GM21576 (cell line): ENCODE results near the gene SCN7A.
"Not testable (repeated sequence)": the region's sequence is repeated elsewhere in the genome, so short reads cannot be mapped to it uniquely, and the experiment has no call there.

ENCODE experiments used
- ATAC-seq: cut with Tn5 transposase; IDR thresholded peaks from one replicate; pipeline ENCODE4 v1.9.1; 2021; ENCODE audit warnings: mild to moderate bottlenecking, moderate library complexity; ENCODE audit not compliant: unreplicated experiment

Gene SCN7A

DNA sequence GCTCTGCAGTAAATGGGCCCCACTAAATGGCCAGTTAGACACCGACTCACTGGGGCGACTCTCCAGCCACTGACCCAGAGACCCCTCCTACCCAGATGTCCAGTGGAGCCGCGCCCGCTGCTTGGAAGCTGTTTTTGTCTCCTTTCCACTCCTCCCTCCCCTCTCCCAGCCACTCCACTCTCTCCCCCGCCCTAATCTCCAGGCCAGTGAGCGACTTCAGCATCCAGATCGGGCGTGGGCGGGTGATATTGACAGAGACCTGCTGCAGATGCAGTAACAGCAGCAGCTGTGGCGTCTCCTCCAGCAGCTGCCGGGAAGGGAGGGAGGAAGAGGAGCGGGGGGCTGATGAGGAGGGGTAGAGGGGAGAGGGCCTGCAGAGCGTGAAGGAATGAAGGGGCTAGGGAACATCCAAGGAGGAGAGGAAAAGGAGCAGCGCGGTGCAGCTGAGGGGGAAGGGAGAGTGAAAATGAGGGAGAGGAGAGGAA, at the start of gene SCN7A:
TSS of gene SCN7A (minus strand) at position 110 of the 485 bp plus-strand sequence. CDS start 16,553 bp downstream, outside the sequence.
- no peak for ATAC-seq

DNA sequence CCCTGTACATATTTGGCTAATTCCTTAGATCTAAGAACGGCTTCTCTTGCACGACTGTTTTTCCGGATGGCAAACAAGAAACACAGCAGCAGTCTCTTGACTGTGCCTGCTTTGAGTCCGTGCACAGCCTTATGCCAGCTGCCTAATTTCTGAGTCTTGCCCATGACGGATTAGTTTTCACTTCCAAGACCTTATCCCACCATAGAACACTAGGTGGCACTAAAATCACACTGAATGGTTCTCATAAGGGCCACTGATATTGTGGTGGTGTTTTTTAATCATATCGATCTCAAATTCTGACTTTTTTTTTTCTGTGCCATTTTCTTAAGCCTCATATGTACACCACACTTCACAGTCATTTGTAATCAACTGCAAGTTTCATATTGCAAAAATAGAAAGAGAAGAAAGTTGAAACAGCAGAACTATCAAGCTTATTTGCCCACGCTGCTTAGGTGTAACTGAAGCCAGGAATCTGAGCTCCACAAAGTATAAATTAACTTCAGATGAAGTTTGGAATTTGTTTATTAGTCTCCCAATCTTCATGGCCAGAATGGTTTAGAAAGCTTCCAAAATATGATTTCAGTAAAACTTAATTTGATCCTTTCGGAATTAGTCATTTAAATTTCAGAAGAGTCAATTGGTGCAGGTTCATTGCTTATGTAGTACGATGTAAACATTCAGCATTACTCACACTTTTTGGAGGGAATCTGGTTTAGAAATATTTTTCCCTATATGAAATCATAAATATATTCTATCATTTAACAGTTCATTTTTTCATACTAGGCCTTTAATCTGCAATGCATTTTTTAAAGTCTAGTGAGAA, 45.5 kb upstream of the SCN7A start:
- ATAC-seq, result peak; percentile 98

DNA sequence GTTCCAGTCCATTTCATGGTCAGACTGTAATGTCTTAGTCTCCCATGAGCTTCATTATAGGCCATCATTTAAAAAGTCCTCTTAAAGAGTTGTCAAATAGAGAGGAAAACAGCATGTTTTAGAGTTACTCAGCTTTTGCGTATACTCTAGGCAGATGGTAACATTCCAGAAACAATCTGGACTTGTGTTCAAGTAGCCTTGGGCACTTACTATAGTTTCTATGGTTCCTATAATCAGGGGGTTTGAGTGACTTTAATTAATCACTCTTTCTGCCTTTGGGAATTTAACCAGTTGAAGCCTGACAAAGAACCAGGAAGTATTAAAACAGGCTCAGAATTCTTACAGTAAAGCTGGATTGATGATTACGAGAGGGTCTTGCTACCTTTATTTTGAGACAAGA, 42.1 kb upstream of the SCN7A start:
- ATAC-seq, result no peak

DNA sequence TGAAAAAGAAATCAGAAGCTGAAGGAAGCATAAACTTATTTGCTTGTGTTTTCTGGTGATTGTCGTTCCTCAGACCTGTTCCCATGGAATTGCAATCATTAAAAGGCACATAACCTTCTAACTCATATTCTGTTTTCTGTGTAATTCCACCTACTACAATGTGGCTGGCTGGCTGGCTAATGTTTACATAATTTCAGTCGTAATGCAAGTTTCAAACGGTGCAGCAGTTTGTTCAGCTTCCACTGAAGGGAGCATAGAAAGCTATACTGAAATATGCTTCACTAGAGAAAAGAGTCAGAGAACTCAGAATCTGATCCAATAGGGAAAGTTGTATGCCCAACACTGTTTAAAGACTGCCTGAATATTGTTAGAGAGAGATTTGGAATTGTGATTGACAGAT, 27.1 kb upstream of the SCN7A start:
- ATAC-seq, result no peak

DNA sequence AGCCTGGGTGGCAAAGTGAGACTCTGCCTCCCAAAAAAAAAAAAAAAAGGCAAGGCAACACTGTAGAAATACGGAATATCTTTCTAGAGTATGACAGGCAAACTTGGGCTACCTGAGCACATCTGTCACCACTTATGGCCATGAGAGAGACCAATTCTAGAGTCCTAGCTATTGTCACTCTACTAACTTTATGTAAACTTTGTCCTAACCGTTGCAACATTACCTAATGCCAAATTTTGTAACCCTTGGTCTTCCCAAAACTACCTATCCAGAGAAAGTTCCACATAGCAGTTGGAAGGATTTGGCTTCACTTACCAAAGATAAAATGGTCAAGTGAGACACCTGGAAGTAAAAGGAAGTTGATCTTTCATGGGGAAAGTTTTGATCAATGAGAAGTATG, 26.6 kb upstream of the SCN7A start:
- no peak for ATAC-seq

DNA sequence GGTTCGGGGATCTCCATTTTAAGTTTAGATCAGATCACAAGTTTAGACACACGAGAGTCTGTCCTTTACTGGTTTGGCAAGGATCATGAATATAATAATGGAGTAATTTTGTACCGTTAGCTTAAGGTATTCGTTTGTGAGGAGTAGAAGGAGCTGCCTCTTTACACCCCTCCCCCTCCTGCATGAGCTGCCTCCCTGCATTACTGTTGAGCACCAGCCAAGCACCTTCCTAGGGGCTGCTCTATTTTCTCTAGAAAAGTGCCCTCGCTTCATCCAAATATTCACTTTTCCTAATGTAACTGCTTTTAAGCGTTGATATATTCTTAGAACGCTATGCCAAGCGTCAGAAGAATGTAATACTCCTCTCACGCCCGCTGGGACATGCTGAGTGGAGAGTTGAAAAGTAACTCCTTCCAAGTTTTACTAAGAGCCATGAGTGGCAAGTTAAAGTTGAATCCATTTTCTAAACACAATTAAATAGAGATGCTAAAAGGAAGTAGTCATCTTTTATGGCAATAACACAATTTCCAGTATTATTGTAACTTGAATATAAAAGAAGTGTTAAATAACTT, 25.4 kb upstream of the SCN7A start:
- no peak for ATAC-seq

DNA sequence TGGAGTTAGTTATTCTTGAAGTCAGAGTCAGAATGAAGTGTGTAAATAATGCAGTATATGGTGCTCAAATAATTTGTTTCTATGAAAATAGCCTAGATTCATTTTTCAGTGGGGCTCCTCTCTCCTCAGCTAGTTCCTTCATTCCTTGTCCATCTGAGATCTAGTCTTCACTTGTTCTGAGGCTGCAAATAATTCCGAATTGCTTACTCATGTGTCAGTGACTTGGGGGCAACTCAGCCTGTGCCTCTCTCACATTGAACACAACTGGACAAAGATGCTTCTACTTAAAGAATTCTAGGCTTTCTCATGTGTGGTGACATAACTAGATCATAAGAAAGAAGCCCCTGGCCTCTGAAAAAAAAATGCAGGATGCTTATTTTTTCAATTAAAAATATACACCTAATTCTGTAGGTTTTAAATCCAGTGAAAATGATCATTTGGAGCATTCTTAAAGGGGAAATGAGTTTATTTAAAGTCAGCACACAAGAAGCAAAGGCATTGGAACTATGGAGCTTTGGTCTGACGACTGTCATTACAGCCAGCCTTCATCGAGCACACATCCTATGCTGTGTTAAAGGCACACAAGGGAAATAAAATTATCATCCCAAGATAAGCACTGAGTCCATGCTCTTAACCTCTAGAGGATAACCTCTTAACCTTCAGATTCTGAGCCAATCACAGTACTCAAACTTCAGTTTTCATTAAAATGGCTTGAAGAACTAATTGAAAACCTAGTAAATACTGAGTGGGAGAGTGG, 24.8 kb upstream of the SCN7A start:
- ATAC-seq, result no peak

DNA sequence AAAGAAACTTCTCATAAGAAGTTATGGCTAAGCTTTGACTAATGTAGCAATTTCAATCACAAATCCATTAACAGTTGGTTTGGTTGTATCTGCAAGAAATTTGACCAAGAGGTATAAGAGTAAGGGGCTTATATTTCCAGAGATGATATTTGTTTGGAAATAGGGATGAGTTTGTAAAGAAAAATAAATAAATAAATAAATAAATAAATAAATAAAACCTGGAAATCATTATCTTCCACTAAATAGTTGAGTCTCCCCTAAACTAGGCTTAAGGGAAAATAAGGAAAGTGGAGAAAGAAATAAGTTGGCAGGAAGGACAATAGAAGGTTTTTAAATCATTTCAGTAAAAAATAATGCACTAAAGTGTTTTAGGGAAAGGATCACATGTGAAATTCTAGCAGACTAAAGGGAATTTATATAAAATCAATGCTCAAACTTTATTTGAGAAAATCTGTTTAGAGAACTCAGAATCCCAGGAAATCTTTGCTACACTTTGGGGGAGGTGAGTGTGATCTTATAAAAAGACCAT, 23.5 kb upstream of the SCN7A start:
- ATAC-seq, result no peak

DNA sequence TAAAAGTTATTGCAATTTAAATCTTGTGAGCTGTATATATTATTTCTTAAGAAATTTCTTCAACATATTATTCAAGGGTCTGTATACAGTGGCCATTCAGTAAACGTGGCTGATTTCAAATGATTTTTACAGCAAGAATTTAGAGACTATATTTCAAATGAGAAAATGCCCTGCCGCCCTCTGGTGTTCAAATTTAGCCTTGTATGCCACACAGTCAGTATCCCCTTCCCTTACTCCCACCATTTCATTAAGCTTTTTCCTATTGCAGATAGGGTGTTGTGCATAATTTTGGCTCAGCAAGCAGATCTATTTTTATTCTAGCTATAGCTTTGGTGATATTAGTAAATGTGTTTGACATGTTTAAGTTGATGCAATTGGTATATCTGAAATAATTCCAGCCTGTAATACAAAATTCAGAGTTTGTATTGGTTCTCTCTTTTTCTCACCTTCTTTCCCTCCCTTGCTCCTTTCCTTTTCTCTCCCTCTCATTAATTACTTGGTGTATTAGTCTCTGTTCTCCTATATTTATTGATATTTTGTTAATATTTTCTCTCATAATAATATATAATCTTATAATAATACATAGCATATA, 22.8 kb upstream of the SCN7A start:
- peak; percentile 49 for ATAC-seq

DNA sequence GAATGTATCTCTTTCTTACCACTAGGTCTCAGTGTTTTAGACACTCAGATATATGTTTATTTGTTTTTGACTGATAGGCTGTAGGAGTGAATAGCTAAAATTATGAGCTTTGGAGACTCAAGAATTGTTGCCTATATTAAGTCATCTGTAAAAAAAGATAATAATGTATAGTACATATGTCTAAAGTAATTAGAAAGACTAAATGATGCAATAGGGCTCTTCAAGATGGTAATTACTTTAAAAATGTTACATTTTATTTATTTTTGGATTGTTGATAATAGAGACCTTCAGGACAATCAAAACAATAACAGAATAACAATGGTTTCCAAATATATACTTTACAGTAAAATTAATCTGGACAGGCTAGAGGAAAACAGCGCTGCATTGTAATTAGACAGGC, 19.9 kb upstream of the SCN7A start:
- no peak for ATAC-seq

DNA sequence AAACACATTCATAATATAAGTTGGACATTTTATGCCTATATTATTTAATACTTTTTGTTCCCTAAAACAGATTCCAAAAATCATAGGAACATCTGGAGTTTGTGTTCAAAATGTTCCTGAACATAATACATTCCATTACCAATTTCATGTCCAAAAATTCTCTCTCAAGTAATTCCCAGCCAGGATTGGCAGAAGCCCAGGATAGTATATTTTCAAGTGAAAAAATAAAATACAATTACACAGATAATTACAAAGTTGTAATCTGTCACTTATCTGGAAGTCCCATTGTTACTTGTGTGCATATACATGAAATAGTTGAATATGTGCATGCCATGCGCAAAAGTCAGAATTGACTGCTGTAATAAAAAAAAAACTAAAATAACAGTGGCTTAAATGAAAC, 5.2 kb upstream of the SCN7A start:
- ATAC-seq, result no peak

DNA sequence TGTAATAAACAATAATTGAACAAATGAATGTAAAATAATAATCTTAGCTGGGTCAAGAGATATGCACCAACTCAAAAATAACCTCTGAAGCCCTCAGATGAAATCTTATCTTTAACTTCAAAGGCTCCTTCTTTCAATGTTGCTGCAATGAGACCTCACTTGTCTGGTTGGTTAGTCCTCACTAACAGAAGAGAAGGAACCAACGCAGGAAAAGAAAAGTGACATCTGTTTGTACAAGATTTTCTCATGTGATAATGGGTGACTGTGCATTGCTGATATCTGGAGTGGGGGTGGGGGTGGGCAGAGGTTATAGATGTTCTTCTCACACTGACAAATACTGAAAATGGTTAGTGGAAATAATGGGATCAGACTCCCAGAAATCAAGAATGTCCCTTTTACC, 2.6 kb downstream of the SCN7A start:
- ATAC-seq, result no peak

DNA sequence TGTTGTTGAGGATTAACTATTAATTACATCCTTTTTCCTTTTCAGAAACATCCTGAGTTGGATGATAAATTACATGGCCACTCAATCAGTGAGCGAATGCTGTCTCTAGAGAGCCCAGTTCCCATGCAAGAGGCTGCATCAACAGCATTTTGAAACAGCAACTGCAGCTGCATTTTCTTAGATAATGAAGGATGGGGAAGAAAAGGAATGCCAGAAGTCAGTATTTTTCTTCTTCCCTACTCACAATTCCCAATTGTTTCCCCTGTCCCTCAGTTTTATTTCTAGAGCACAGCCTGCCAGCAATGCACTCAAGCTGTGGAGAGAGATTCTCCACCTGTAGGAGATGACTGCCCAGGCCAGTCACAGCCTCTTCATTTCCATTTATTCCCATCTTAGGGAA, 6.9 kb downstream of the SCN7A start:
- ATAC-seq, result no peak

DNA sequence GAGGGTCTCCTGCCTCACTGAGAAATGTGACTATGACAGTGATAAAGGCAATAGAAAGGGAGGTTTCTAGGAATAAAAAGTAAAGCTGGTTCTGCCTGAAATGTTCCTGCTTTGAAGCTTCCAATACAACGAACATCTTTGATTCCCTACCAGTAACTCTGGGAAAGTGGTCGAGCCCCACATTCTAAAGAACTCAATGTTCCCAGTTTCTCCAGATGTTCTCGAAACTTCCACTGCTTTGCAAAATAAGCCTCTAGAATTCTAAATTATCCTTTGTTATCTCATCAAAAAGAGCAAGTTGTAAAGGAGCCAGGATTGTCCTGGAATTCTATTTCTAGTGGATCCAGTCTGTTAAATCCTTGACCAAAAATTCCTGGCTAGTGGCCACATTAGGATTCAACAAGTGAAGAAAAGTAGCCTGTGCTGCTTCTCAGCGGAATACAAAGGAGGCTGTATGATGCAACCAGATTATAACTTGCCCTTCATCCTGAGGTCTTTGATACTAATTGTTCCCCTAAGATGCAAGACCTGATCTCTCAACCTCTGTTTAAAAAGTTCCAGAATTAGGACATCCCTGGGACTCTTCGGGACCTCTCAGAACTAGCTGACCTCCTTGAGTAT, 8.4 kb downstream of the SCN7A start:
- ATAC-seq, result no peak

DNA sequence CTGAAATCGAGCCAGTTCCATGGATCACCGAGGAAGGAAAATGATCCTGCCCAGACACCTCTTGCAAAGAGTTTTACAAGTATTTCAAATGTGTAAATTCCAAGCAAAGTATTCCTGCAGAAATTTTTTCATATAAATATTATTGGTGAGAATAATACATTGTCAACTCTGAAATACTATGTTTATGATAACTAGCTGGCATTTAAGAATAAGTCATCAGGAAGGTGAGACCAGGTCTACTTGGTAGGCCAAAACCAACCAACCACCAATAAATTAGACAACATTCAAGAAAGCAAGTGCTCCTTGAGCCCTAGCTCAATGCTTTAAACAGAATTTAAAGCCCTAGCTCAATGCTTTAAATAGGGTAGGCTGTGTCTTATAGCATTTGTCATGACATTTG, 21.7 kb downstream of the SCN7A start:
- no peak for ATAC-seq

DNA sequence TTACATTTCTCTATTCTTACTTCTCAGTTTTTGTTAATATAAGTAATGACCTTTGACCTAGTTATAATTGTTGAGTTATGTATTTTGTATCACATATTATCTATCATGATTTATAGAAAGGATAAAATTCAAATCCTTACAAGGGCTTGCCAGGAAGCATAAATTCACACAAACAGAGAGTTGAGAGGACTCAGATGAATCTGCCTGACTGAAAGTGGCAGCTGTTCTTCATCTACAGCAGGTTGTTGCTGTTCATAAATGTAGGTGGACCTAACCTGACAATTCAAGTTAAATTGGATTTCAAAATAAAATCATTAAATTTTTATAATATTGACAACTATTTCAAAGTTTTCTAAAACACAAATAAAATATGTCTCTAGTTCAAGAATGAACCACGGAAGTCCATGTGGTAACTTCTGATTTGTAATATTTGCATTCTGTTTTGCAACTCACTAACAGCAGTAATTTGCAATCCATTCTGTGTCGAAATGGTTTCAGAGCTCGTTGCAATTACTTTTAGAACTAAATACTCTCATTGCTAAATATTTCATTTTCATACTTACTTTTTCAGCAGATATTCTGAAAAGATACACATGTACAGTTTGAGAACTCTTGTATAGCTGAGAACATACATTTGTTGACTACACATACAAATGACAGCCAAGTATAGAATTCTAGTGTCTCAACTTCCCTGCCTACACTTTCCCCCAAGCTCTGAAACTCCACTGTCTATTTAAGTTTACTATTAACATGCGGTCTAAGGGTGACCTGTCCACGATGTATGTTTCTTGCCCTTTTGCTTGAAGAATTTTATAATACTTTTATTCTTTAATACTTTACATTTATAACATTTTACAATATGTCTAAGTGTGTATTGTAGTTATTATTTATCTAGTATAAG, 25.7 kb downstream of the SCN7A start:
- no peak for ATAC-seq

DNA sequence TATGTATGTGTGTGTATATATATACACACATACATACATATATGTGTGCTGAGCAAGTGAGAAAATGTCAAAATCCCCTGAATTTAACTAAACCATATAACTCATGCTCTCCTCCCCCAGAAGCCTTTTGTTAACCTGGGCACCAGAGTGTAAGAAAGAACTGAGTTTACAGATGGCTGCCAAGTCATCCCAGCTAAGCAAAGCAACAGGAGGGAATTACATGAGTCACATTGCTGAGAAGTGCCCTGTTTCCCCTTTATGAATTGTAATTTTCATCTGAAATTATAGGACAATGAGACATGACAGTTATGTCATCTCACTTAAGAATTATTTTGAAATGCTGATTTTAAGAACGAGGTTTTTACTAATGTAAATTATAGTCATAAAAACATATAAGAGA, 29.9 kb downstream of the SCN7A start:
- ATAC-seq, result no peak

DNA sequence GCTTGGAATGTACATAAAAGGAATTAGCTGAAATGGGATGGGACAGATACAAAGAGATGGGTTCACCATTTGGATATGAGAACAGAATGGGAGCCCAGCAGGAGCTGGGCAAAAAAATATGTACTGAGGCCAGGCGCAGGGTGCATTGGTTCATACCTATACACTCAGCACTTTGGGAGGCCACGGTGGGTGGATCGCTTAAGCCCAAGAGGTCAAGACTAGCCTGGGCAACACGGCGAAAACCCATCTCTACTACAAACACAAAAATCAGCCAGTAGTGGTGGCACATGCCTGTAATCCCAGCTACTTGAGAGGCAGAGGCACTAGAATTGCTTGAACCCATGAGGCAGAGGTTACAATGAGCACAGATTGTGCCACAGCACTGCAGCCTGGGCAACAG, 30.4 kb downstream of the SCN7A start:
- ATAC-seq, result no peak

DNA sequence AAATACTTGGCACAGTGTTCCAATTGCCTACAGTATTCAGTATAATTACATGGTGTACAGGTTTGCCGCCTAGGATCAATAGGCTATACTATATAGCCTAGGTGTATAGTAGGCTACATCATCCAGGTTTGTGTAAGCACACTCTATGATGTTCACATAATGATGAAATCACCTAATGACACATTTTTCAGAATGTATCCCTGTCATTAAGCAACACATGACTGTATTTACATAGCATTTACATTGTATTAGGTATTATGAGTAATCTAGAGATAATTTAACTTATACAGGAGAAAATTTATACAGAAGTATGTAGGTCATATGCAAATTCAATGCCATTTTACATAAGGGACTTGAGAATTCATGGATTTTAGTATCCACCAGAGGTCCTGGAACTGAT, 35.4 kb downstream of the SCN7A start:
- ATAC-seq, result no peak

DNA sequence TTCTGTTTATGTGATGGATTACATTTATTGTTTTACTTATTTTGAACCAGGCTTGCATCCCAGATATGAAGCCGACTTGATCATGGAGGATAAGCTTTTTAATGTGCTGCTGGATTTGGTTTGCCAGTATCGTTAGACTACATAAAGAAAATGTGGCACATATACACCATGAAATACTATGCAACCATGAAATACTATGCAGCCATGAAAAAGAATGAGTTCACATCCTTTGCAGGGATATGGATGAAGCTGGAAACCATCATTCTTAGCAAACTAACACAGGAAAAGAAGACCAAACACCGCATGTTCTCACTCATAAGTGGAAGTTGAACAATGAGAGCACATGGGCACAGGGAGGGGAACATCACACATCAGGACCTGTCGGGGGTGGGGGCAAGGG, 38.2 kb downstream of the SCN7A start:
- ATAC-seq, result not testable (repeated sequence)
